ENCODE results near the gene ELAVL1. TPM values are rescaled to one million over a fixed set of nuclear protein-coding genes. Genes with fewer than 3 reads are reported as not detected.

Gene ELAVL1
- polyA plus RNA-seq, 1 experiment: 44.7 TPM

GRCh38 chr19:7977723-7978040, 27.8 kb downstream of the ELAVL1 start:
- ChIA-PET CTCF (interaction anchor here (1.1 to 1.2 kb wide), 2 partner anchors 8 to 25 kb away, joined by 3 to 7 read pairs; no protein-coding TSS in a partner anchor), POLR2A (no interaction called here)
- Histone ChIP-seq H3K4me3 (ENCODE audit: low read depth, low read length) (no peak overlapping the region), H3K27ac (ENCODE audit: low read depth, low read length) (no peak overlapping the region), H3K9me3 (ENCODE audit: control insufficient read depth, insufficient read depth, low read length) (no peaks in the 10 kb centered on the region), H3K27me3 (ENCODE audit: control insufficient read depth, insufficient read depth, low read length) (no peaks in the 10 kb centered on the region)
- TF ChIP-seq CTCF (IDR thresholded peaks at IDR 0.05; ENCODE audit: low read depth, low read length): no peak
- DNase-seq (ENCODE audit: low read depth, low spot score): no peak

GRCh38 chr19:7977021-7977722, 28.3 kb downstream of the ELAVL1 start:
- no peak overlapping the region for H3K27ac ChIP-seq (ENCODE audit: low read depth, low read length)
- no peak for TF ChIP-seq CTCF (IDR thresholded peaks at IDR 0.05; ENCODE audit: low read depth, low read length)
- DNase-seq (ENCODE audit: low read depth, low spot score): no peak
- H3K4me3 ChIP-seq (ENCODE audit: low read depth, low read length): no peak overlapping the region
- no peaks in the 10 kb centered on the region; the same call in 1 of the 2 replicates for H3K9me3 ChIP-seq (ENCODE audit: control insufficient read depth, insufficient read depth, low read length)
- no peaks in the 10 kb centered on the region for H3K27me3 ChIP-seq (ENCODE audit: control insufficient read depth, insufficient read depth, low read length)
- ChIA-PET CTCF (interaction anchor here (0.7 to 1.1 kb wide), 2 partner anchors 25 to 26 kb away, joined by 3 to 7 read pairs; no protein-coding TSS in a partner anchor), POLR2A (no interaction called here)

GRCh38 chr19:7976461-7976860, 29.0 kb downstream of the ELAVL1 start:
- CTCF ChIA-PET: no interaction called here
- POLR2A ChIA-PET: interaction anchor here (0.7 to 1.4 kb wide), 2 partner anchors 33 to 1901 kb away, joined by 4 to 7 read pairs; partner anchors contain the start of gene TIMM44
- no peak overlapping the region for H3K27ac ChIP-seq (ENCODE audit: low read depth, low read length)

GRCh38 chr19:7975037-7975436, 30.4 kb downstream of the ELAVL1 start:
- DNase-seq (ENCODE audit: low read depth, low spot score): no peak
- Histone ChIP-seq H3K27ac (ENCODE audit: low read depth, low read length) (no peak overlapping the region), H3K27me3 (ENCODE audit: control insufficient read depth, insufficient read depth, low read length) (no peaks in the 10 kb centered on the region), H3K4me3 (ENCODE audit: low read depth, low read length) (no peak overlapping the region), H3K9me3 (ENCODE audit: control insufficient read depth, insufficient read depth, low read length) (no peaks in the 10 kb centered on the region; the same call in 1 of the 2 replicates)
- TF ChIP-seq CTCF (IDR thresholded peaks at IDR 0.05; ENCODE audit: low read depth, low read length): no peak
- ChIA-PET POLR2A (interaction anchor here (0.6 to 1.4 kb wide), 2 partner anchors 32 to 36 kb away, joined by 4 to 7 read pairs; partner anchors contain the start of gene TIMM44), CTCF (interaction anchor here (0.8 kb wide), 1 partner anchor 27 kb away, joined by 3 read pairs; no protein-coding TSS in a partner anchor)

More at GRCh38 chr19:7976461-7976860, 29.0 kb downstream of the ELAVL1 start:
- TF ChIP-seq CTCF (IDR thresholded peaks at IDR 0.05; ENCODE audit: low read depth, low read length): no peak
- no peak for DNase-seq (ENCODE audit: low read depth, low spot score)
- Histone ChIP-seq H3K4me3 (ENCODE audit: low read depth, low read length) (no peak overlapping the region), H3K27me3 (ENCODE audit: control insufficient read depth, insufficient read depth, low read length) (no peaks in the 10 kb centered on the region), H3K9me3 (ENCODE audit: control insufficient read depth, insufficient read depth, low read length) (no peaks in the 10 kb centered on the region; the same call in 1 of the 2 replicates)

GRCh38 chr19:7973883-7974282, 31.6 kb downstream of the ELAVL1 start:
- no peak for DNase-seq (ENCODE audit: low read depth, low spot score)
- Histone ChIP-seq H3K9me3 (ENCODE audit: control insufficient read depth, insufficient read depth, low read length) (no peaks in the 10 kb centered on the region; the same call in 1 of the 2 replicates), H3K27ac (ENCODE audit: low read depth, low read length) (no peak overlapping the region), H3K27me3 (ENCODE audit: control insufficient read depth, insufficient read depth, low read length) (no peaks in the 10 kb centered on the region), H3K4me3 (ENCODE audit: low read depth, low read length) (no peak overlapping the region)
- ChIA-PET POLR2A (no interaction called here), CTCF (no interaction called here)
- no peak for TF ChIP-seq CTCF (IDR thresholded peaks at IDR 0.05; ENCODE audit: low read depth, low read length)
